H9 (cell line): ENCODE measurements around the gene MAD1L1. TPM values are rescaled to one million over a fixed set of nuclear protein-coding genes. Genes with fewer than 3 reads are reported as not detected.

Source experiments
- DNase-seq: peaks from one replicate; pipeline ENCODE4 v3.0.0-alpha.2; 2017
- H2AFZ ChIP-seq: one replicate; pipeline ENCODE4 v1.6.1; 2013; ENCODE audit warnings: mild to moderate bottlenecking, low read length, control low read depth, moderate library complexity
- H2AK5ac ChIP-seq: 2 replicates; pipeline ENCODE4 v1.6.1; 2013; ENCODE audit warnings: low read length, control low read depth, mixed read lengths; ENCODE audit not compliant: insufficient read length
- H2BK120ac ChIP-seq: one replicate; pipeline ENCODE4 v1.6.1; 2013; ENCODE audit warnings: low read depth, mild to moderate bottlenecking, low read length, control low read depth, inconsistent platforms; ENCODE audit not compliant: poor library complexity, severe bottlenecking
- H2BK12ac ChIP-seq: 2 replicates; pipeline ENCODE4 v1.6.1; 2013; ENCODE audit warnings: low read length, control low read depth, mixed read lengths, low read depth; ENCODE audit not compliant: insufficient read length
- H2BK15ac ChIP-seq: 2 replicates; pipeline ENCODE4 v1.6.1; 2013; ENCODE audit warnings: low read depth, low read length, control low read depth
- H2BK20ac ChIP-seq: one replicate; pipeline ENCODE4 v1.6.1; 2013; ENCODE audit warnings: low read depth, mild to moderate bottlenecking, low read length, control low read depth, inconsistent platforms; ENCODE audit not compliant: poor library complexity, severe bottlenecking
- H2BK5ac ChIP-seq: 2 replicates; pipeline ENCODE4 v1.6.1; 2013; ENCODE audit warnings: low read length, control low read depth, mixed read lengths; ENCODE audit not compliant: insufficient read length
- H3K14ac ChIP-seq: 2 replicates; pipeline ENCODE4 v1.6.1; 2013; ENCODE audit warnings: low read length, control low read depth; ENCODE audit not compliant: insufficient read depth
- H3K18ac ChIP-seq: 2 replicates; pipeline ENCODE4 v1.6.1; 2013; ENCODE audit warnings: low read depth, mild to moderate bottlenecking, mixed read lengths, low read length, control low read depth; ENCODE audit not compliant: insufficient read length
- H3K23ac ChIP-seq: 2 replicates; pipeline ENCODE4 v1.6.1; 2013; ENCODE audit warnings: low read length, control low read depth, mixed read lengths, low read depth; ENCODE audit not compliant: insufficient read length
- H3K23me2 ChIP-seq: 2 replicates; pipeline ENCODE4 v1.6.1; 2013; ENCODE audit warnings: low read depth, mild to moderate bottlenecking, mixed read lengths, low read length, control low read depth; ENCODE audit not compliant: insufficient read length, poor library complexity, severe bottlenecking
- H3K27ac ChIP-seq: 2 replicates; pipeline ENCODE4 v1.5.1; 2013; ENCODE audit warnings: low read length, control low read depth, mixed read lengths, low read depth; ENCODE audit not compliant: insufficient read length
- H3K27me3 ChIP-seq: 2 replicates; pipeline ENCODE4 v1.6.1; 2013; ENCODE audit warnings: low read length, control low read depth, inconsistent platforms; ENCODE audit not compliant: insufficient read depth
- H3K4ac ChIP-seq: 2 replicates; pipeline ENCODE4 v1.6.1; 2013; ENCODE audit warnings: low read depth, mild to moderate bottlenecking, control low read depth, inconsistent platforms, low read length, moderate library complexity
- H3K4me1 ChIP-seq: 2 replicates; pipeline ENCODE4 v1.6.1; 2013; ENCODE audit warnings: low read length, control low read depth, inconsistent platforms; ENCODE audit not compliant: insufficient read depth
- H3K4me2 ChIP-seq: 2 replicates; pipeline ENCODE4 v1.6.1; 2013; ENCODE audit warnings: low read length, control low read depth, mixed read lengths; ENCODE audit not compliant: insufficient read length, insufficient read depth
- H3K56ac ChIP-seq: 2 replicates; pipeline ENCODE4 v1.6.1; 2013; ENCODE audit warnings: low read depth, mild to moderate bottlenecking, mixed read lengths, low read length, control low read depth; ENCODE audit not compliant: insufficient read length
- H3K79me1 ChIP-seq: 2 replicates; pipeline ENCODE4 v1.6.1; 2013; ENCODE audit warnings: low read depth, mild to moderate bottlenecking, moderate library complexity, low read length, control low read depth, inconsistent platforms; ENCODE audit not compliant: insufficient read depth, poor library complexity, severe bottlenecking
- H3K79me2 ChIP-seq: 2 replicates; pipeline ENCODE4 v1.6.1; 2013; ENCODE audit warnings: low read length, control low read depth, inconsistent platforms; ENCODE audit not compliant: insufficient read depth
- H3K9ac ChIP-seq: 2 replicates; pipeline ENCODE4 v1.6.1; 2013; ENCODE audit warnings: low read length, control low read depth, mixed read lengths; ENCODE audit not compliant: insufficient read length; ENCODE audit errors: extremely low read depth
- H3K9me3 ChIP-seq: one replicate; pipeline ENCODE4 v1.6.1; 2013; ENCODE audit warnings: low read depth, low read length, inconsistent platforms; ENCODE audit not compliant: control insufficient read depth
- H3T11ph ChIP-seq: one replicate; pipeline ENCODE4 v1.6.1; 2013; ENCODE audit warnings: mild to moderate bottlenecking, low read length, control low read depth, inconsistent platforms
- H4K20me1 ChIP-seq: one replicate; pipeline ENCODE4 v1.6.1; 2013; ENCODE audit not compliant: control insufficient read depth, insufficient read length, insufficient read depth
- H4K5ac ChIP-seq: 2 replicates; pipeline ENCODE4 v1.6.1; 2013; ENCODE audit warnings: low read depth, mild to moderate bottlenecking, mixed read lengths, low read length, control low read depth; ENCODE audit not compliant: insufficient read length
- H4K8ac ChIP-seq: replicated peaks from 2 replicates; pipeline ENCODE4 v1.6.1; 2013; ENCODE audit warnings: low read length, control low read depth, mixed read lengths, low read depth; ENCODE audit not compliant: insufficient read length
- H4K91ac ChIP-seq: 2 replicates; pipeline ENCODE4 v1.6.1; 2013; ENCODE audit warnings: low read depth, mild to moderate bottlenecking, moderate library complexity, mixed read lengths, low read length, control low read depth; ENCODE audit not compliant: insufficient read length
- H3K27ac Mint-ChIP-seq, 3 experiments: 2 replicates in 2 of 3; 3 replicates in 1 of 3; pipeline ENCODE4 v1.8.0; 2020 to 2021; ENCODE audit warnings: mixed read lengths in 3 of 3, mild to moderate bottlenecking in 1 of 3, moderate library complexity in 1 of 3
- H3K27me3 Mint-ChIP-seq: 2 replicates; pipeline ENCODE4 v1.8.0; 2021; ENCODE audit warnings: low read depth, mild to moderate bottlenecking, moderate library complexity, mixed read lengths
- H3K36me3 Mint-ChIP-seq, 3 experiments: 2 replicates in 2 of 3; 3 replicates in 1 of 3; pipeline ENCODE4 v1.8.0; 2020 to 2021; ENCODE audit warnings: low read depth in 3 of 3, mixed read lengths in 3 of 3; ENCODE audit not compliant: insufficient read depth in 1 of 3
- H3K4me1 Mint-ChIP-seq, 2 experiments: 2 replicates each; pipeline ENCODE4 v1.8.0; 2020; ENCODE audit warnings: mixed read lengths in 2 of 2
- H3K4me3 Mint-ChIP-seq, 2 experiments: 2 replicates in 1 of 2; 3 replicates in 1 of 2; pipeline ENCODE4 v1.8.0; 2020 to 2021; ENCODE audit warnings: mild to moderate bottlenecking in 2 of 2, mixed read lengths in 2 of 2, moderate library complexity in 1 of 2
- H3K9me3 Mint-ChIP-seq, 2 experiments: 2 replicates in 1 of 2; 3 replicates in 1 of 2; pipeline ENCODE4 v1.8.0; 2020; ENCODE audit warnings: mild to moderate bottlenecking in 2 of 2, mixed read lengths in 2 of 2, moderate library complexity in 1 of 2
- CTCF ChIP-seq: fragments of 200-600 bp; sonication (generic); conservative IDR thresholded peaks from 3 replicates; pipeline ENCODE4 v1.8.0; 2021; ENCODE audit warnings: antibody characterized with exemption, mild to moderate bottlenecking
- WGBS: extraction: QIAGEN DNeasy Blood & Tissue Kit; methylation state at CpG from one replicate; pipeline ENCODE4 v1.1.7; 2013; ENCODE audit warnings: missing lambda C conversion rate, low lambda C conversion rate, mixed read lengths; ENCODE audit not compliant: insufficient read length; ENCODE audit errors: extremely low coverage; 5-methylcytosine and 5-hydroxymethylcytosine counted together
- total RNA-seq: library from RNA; stranded (reverse); gene quantifications from 2 replicates; pipeline ENCODE4 v1.2.1, GENCODE V29; 2021

The MAD1L1 gene
- total RNA-seq, 1 experiment from 2014 or later, result 39.0 TPM

GRCh38 chr7:1873070-1873405, 359.7 kb downstream of the MAD1L1 start:
- TF ChIP-seq CTCF, result no peak
- Histone ChIP-seq H3T11ph (no peak overlapping the region), H2BK5ac (no peak overlapping the region), H4K20me1 (no peaks in the 10 kb centered on the region), H3K4me1 (no peaks in the 10 kb centered on the region), H3K23ac (no peak overlapping the region), H2AK5ac (no peak overlapping the region), H3K56ac (no peak overlapping the region), H3K79me2 (no peaks in the 10 kb centered on the region), H4K5ac (no peak overlapping the region), H2BK12ac (no peak overlapping the region), H3K14ac (no peak overlapping the region), H3K23me2 (no peaks in the 10 kb centered on the region), H4K91ac (no peak overlapping the region), H3K9ac (no peak overlapping the region), H2BK15ac (no peak overlapping the region), H3K4me2 (no peak overlapping the region), H3K4ac (no peak overlapping the region), H3K9me3 (no peaks in the 10 kb centered on the region), H3K27me3 (no peaks in the 10 kb centered on the region), H2AFZ (no peak overlapping the region), H4K8ac (no peak overlapping the region), H3K27ac (no peak overlapping the region), H3K79me1 (peaks cover 2% of the 10 kb centered on the region), H2BK20ac (no peak overlapping the region), H2BK120ac (no peak overlapping the region), H3K18ac (no peak overlapping the region)
- no CpG with 5 or more reads among the region's 12 CpGs for WGBS
- H3K27ac Mint-ChIP-seq, result no peak overlapping the region
- peaks cover 10 to 20% of the 10 kb centered on the region in 2 experiments for H3K9me3 Mint-ChIP-seq
- no peaks in the 10 kb centered on the region for H3K27me3 Mint-ChIP-seq
- H3K4me3 Mint-ChIP-seq, result no peak overlapping the region
- DNase-seq, result no peak
- peaks cover 13 to 16% of the 10 kb centered on the region in 2 experiments for H3K4me1 Mint-ChIP-seq
- H3K36me3 Mint-ChIP-seq, result peaks cover 0 to 18% (median 3%) of the 10 kb centered on the region in 3 experiments; a peak in 5 of 7 replicates
